B cell (primary cell): ENCODE measurements around the gene ADK.

ENCODE experiments used
- EZH2 ChIP-seq: IDR thresholded peaks from 2 replicates; pipeline ENCODE4 v1.6.1; 2012; ENCODE audit warnings: borderline replicate concordance, low read depth, mild to moderate bottlenecking, moderate library complexity, low read length; ENCODE audit not compliant: insufficient read depth, poor library complexity, severe bottlenecking
- TF ChIP-seq, protein P1 (sequence below): fragments of 200-600 bp; IDR thresholded peaks from one replicate; pipeline ENCODE4 v1.8.0; 2022; ENCODE audit warnings: antibody characterized with exemption, mild to moderate bottlenecking

GRCh38 chr10:74333174-74333573, 182.2 kb downstream of the ADK start:
- TF ChIP-seq, protein P1, sequence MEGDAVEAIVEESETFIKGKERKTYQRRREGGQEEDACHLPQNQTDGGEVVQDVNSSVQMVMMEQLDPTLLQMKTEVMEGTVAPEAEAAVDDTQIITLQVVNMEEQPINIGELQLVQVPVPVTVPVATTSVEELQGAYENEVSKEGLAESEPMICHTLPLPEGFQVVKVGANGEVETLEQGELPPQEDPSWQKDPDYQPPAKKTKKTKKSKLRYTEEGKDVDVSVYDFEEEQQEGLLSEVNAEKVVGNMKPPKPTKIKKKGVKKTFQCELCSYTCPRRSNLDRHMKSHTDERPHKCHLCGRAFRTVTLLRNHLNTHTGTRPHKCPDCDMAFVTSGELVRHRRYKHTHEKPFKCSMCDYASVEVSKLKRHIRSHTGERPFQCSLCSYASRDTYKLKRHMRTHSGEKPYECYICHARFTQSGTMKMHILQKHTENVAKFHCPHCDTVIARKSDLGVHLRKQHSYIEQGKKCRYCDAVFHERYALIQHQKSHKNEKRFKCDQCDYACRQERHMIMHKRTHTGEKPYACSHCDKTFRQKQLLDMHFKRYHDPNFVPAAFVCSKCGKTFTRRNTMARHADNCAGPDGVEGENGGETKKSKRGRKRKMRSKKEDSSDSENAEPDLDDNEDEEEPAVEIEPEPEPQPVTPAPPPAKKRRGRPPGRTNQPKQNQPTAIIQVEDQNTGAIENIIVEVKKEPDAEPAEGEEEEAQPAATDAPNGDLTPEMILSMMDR, result no peak
- no peak for TF ChIP-seq EZH2
